HEK293T (cell line): Measurements from ENCODE around the gene KRT38.

Experiments
- CTCF ChIA-PET: fragments of 350-600 bp; formaldehyde crosslinking; extraction: SDS; loops from one replicate; lab custom pipeline; 2021; ENCODE audit warnings: antibody characterized with exemption, inconsistent platforms; lab: Yijun Ruan, JAX
- POLR2A ChIA-PET: fragments of 350-600 bp; formaldehyde crosslinking; extraction: SDS; loops from one replicate; lab custom pipeline; 2020; ENCODE audit warnings: antibody characterized with exemption, inconsistent platforms; lab: Yijun Ruan, JAX
- DNase-seq: peaks from one replicate; pipeline ENCODE4 v3.0.0; 2012; ENCODE audit warnings: mixed read lengths; ENCODE audit errors: extremely low spot score
- ARNT ChIP-seq: fragments of 450-650 bp; IDR thresholded peaks from 2 replicates; pipeline ENCODE4 v1.6.1; 2017; ENCODE audit warnings: mild to moderate bottlenecking
- BHLHE40 ChIP-seq: fragments of 450-650 bp; IDR thresholded peaks from 2 replicates; pipeline ENCODE4 v1.6.1; 2016; ENCODE audit warnings: mild to moderate bottlenecking, moderate library complexity, borderline replicate concordance
- CTBP1 ChIP-seq: fragments of 450-650 bp; IDR thresholded peaks from 2 replicates; pipeline ENCODE4 v1.6.1; 2016; ENCODE audit warnings: borderline replicate concordance
- ELF4 ChIP-seq: fragments of 450-650 bp; IDR thresholded peaks from 2 replicates; pipeline ENCODE4 v1.6.1; 2017; ENCODE audit warnings: antibody characterized with exemption
- FOXA1 ChIP-seq: fragments of 450-650 bp; IDR thresholded peaks from 2 replicates; pipeline ENCODE4 v1.6.1; 2016; ENCODE audit warnings: mild to moderate bottlenecking
- FOXK2 ChIP-seq: fragments of 450-650 bp; IDR thresholded peaks from 2 replicates; pipeline ENCODE4 v1.6.1; 2016; ENCODE audit warnings: mild to moderate bottlenecking
- FOXM1 ChIP-seq: fragments of 450-650 bp; IDR thresholded peaks from 2 replicates; pipeline ENCODE4 v1.6.1; 2017; ENCODE audit warnings: mild to moderate bottlenecking, borderline replicate concordance
- HDGF ChIP-seq: fragments of 450-650 bp; IDR thresholded peaks from 2 replicates; pipeline ENCODE4 v1.6.1; 2017; ENCODE audit warnings: antibody characterized with exemption, borderline replicate concordance
- L3MBTL2 ChIP-seq: fragments of 450-650 bp; conservative IDR thresholded peaks from 2 replicates; pipeline ENCODE4 v1.6.1; 2016; ENCODE audit warnings: mild to moderate bottlenecking
- LEF1 ChIP-seq: fragments of 450-650 bp; IDR thresholded peaks from 2 replicates; pipeline ENCODE4 v1.6.1; 2017; ENCODE audit warnings: mild to moderate bottlenecking, borderline replicate concordance
- NFRKB ChIP-seq: fragments of 450-650 bp; IDR thresholded peaks from 2 replicates; pipeline ENCODE4 v1.6.1; 2016; ENCODE audit warnings: mild to moderate bottlenecking, moderate library complexity
- PKNOX1 ChIP-seq: fragments of 450-650 bp; IDR thresholded peaks from 2 replicates; pipeline ENCODE4 v1.6.1; 2016
- SP1 ChIP-seq: fragments of 450-650 bp; IDR thresholded peaks from 2 replicates; pipeline ENCODE4 v1.6.1; 2017
- SUZ12 ChIP-seq: fragments of 450-650 bp; IDR thresholded peaks from 2 replicates; pipeline ENCODE4 v1.6.1; 2016; ENCODE audit warnings: mild to moderate bottlenecking
- TARDBP ChIP-seq: fragments of 450-650 bp; IDR thresholded peaks from 2 replicates; pipeline ENCODE4 v1.6.1; 2016
- ZNF384 ChIP-seq: fragments of 450-650 bp; IDR thresholded peaks from 2 replicates; pipeline ENCODE4 v1.6.1; 2016

The KRT38 gene

DNA sequence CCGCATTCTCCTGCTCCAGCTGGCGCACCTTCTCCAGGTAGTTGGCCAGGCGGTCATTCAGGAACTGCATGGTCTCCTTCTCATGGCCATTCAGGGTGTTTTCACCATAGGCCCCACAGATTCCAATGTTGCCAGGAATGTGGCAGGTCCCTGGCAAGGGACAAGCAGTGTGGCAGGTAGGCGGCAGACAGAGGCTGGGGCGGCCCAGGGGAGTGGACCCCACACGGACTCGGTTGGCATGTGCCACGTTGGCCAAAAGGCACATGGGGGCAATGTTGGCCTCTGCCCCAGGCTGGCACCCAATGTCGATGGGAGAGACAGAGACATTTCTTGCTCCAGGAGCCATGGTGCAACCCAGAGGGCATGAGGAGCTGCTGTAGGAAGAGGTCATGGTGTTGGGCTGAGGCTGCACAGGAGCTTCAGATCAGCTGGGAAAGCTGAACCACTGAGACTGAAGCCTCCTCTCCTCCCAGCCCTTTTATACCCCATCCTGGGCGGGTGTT lies at the start of gene KRT38:
KRT38 (minus strand) TSS at position 453 of the 503 bp plus-strand sequence; CDS start at position 391, 62 bp downstream.
- ChIA-PET CTCF (no interaction called here), POLR2A (no interaction called here)
- TF ChIP-seq PKNOX1, result no peak
- TF ChIP-seq FOXM1, result no peak
- no peak for TF ChIP-seq FOXA1
- no peak for TF ChIP-seq TARDBP
- TF ChIP-seq LEF1, result no peak
- no peak for TF ChIP-seq L3MBTL2
- no peak for TF ChIP-seq HDGF
- TF ChIP-seq FOXK2, result no peak
- TF ChIP-seq ARNT, result no peak
- DNase-seq, result no peak

- no peak for DNase-seq
- no peak for TF ChIP-seq ZNF384
- POLR2A ChIA-PET, result interaction anchor here (1.0 kb wide), 1 partner anchor 176 kb away, joined by 3 read pairs; no protein-coding TSS in a partner anchor
- CTCF ChIA-PET, result interaction anchor here (0.6 to 1.6 kb wide), 2 partner anchors 33 to 59 kb away, joined by 4 to 6 read pairs; no protein-coding TSS in a partner anchor
These were observed 48.7 kb upstream of the KRT38 start, which contains the start of gene KRT36 for GRCh38 chr17:41489531-41489930. Gene KRT36 (minus strand): TSS chr17:41489910. CDS start chr17:41489864, 46 bp downstream.

DNA sequence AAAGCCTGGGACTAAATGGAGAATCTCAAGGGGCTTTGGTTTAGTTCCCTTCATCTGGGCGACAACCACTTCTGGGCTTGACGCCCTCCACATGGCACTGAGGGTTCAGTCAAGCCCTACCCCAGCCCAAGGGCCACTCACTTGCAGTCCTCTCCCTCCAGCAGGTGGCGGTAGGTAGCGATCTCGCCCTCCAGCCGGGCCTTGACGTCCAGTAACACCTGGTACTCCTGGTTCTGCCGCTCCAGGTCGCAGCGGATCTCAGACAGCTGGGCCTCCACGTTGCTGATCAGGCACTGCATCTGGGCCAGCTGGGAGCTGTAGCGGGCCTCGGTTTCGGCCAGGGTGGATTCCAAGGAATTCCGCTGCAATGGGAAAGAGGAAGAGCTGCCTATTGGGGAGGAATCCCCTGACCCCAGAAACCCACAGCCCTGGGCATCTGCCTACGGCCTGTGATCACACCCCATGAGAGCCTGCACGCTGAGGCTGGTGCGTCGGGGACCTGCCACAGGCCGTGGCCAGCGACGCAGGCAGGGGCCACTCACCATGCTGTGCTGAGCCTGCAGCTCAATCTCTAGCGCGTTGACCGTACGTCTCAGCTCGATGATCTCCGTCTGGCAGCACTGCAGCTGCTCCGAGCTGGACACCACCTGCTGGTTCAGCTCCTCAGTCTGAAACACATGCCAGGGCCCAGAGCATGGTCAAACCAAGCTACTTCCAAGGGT lies 46.2 kb upstream of the KRT38 start:
- peak; percentile 54 for DNase-seq
- POLR2A ChIA-PET, result no interaction called here
- CTCF ChIA-PET, result interaction anchor here (1.2 to 3.1 kb wide), 4 partner anchors 9 to 176 kb away, joined by 4 to 21 read pairs (median 6); no protein-coding TSS in a partner anchor

DNA sequence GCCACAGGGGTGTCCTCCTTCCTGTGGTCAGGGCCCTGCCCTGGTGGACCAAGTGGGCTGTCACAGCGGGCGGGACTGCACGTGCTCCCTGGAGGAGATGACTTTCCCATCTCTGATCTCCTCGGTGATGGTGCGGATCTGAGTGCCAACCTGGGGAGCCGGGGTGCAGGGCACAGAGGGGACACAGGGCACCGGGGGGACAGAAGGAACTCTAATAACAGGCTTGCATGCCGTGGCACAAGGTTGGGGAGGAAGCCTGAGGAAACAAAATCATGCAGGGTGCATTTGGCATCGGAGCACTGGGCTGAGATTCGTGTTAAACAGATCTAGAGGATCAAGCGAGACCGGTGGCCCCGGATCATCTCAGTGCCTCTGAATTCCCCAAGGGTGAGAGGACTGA lies 45.5 kb upstream of the KRT38 start:
- ChIA-PET POLR2A (no interaction called here), CTCF (interaction anchor here (1.2 to 3.1 kb wide), 3 partner anchors 63 to 177 kb away, joined by 4 to 21 read pairs (median 4); no protein-coding TSS in a partner anchor)
- no peak for DNase-seq
- TF ChIP-seq SP1 (no peak), BHLHE40 (no peak), TARDBP (no peak), NFRKB (no peak), FOXA1 (no peak), ZNF384 (no peak), ARNT (no peak), L3MBTL2 (no peak)

More for the DNA sequence above, 46.2 kb upstream of the KRT38 start:
- TF ChIP-seq CTBP1 (no peak), ELF4 (no peak), NFRKB (no peak), ZNF384 (no peak), TARDBP (no peak), FOXM1 (no peak), ARNT (no peak), L3MBTL2 (no peak), FOXK2 (no peak), LEF1 (no peak), FOXA1 (no peak), SUZ12 (no peak), SP1 (no peak)

DNA sequence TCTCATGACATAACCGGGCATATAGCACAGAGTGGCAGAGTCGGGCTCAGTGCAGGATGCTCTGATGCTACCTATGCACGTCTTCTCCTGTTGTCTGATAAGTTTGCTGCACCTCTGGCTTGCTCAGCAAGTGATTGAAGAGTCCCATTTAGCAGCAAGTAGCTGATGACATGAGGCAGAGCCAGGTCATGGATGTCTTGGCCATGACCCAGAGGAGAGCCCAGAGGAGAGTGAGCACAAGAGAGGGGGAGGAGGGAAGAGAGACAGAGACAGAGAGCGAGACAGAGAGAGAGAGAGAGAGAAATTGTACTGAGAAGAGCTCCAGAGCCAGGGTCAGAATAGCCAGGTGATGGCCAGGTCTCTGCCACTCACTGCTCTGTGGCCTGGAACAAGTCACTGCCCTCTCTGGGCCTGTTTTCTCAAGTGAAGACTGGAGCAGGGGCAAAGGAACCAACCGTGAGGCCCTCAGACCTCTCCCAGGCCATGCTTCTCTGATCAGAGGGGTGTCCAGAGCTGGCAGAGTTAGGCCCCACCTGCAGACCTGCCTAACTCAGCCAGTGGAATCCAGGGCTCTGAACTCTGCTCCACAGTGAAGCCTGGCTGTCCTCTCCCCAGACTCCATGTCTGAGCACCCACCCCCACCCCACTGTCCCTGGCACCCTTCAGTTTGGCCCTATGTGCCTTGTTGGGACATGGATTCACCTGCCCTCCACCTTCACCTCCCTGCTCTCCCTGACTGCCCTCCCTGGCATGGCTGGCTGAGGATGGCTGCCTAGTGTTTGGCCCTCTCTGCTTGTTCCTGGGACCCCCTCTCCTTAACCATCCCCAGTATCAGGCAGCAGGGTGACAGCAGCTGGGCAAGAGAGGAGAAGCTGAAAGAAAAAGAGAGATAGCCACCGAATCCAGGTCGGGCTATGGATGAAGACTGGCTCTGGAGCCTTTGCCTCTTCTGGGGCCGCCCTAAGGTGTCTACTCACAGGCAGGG lies 44.4 kb upstream of the KRT38 start:
- no peak for DNase-seq
- TF ChIP-seq TARDBP (no peak), FOXM1 (no peak), ARNT (no peak), SUZ12 (no peak), ZNF384 (no peak), FOXK2 (no peak), ELF4 (no peak)
- ChIA-PET POLR2A (no interaction called here), CTCF (interaction anchor here (0.7 to 1.5 kb wide), 6 partner anchors 9 to 163 kb away, joined by 3 to 11 read pairs (median 4); no protein-coding TSS in a partner anchor)

GRCh38 chr17:41483991-41484826 lies 43.4 kb upstream of the KRT38 start:
- TF ChIP-seq ZNF384, result no peak
- TF ChIP-seq FOXM1, result no peak
- TF ChIP-seq NFRKB, result no peak
- no peak for TF ChIP-seq LEF1
- no peak for TF ChIP-seq FOXK2
- TF ChIP-seq CTBP1, result no peak
- no peak for TF ChIP-seq ARNT
- no peak for TF ChIP-seq SP1
- TF ChIP-seq HDGF, result no peak
- POLR2A ChIA-PET, result no interaction called here
- no peak for DNase-seq
- CTCF ChIA-PET, result interaction anchor here (0.7 to 1.7 kb wide), 7 partner anchors 9 to 164 kb away, joined by 3 to 11 read pairs (median 4); no protein-coding TSS in a partner anchor
